Glomerular visceral epithelial cell (primary cell): ENCODE results near the gene UFD1.

Experiments
- DNase-seq: peaks from one replicate; pipeline ENCODE4 v3.0.0-alpha.2; 2016; ENCODE audit errors: extremely low spot score

UFD1 gene

GRCh38 chr22:19470010-19470409 lies 9.0 kb downstream of the UFD1 start:
- DNase-seq = no peak

GRCh38 chr22:19469421-19469820 lies 9.6 kb downstream of the UFD1 start:
- no peak for DNase-seq

- no peak for DNase-seq
Measured at GRCh38 chr22:19467912-19468311, 11.1 kb downstream of the UFD1 start.

GRCh38 chr22:19466848-19467752 lies 11.9 kb downstream of the UFD1 start:
- no peak for DNase-seq

GRCh38 chr22:19466126-19466716 lies 12.8 kb downstream of the UFD1 start:
- DNase-seq = no peak

GRCh38 chr22:19464975-19465374 lies 14.0 kb downstream of the UFD1 start:
- DNase-seq = no peak

GRCh38 chr22:19464546-19464945 lies 14.4 kb downstream of the UFD1 start:
- DNase-seq = no peak

GRCh38 chr22:19463491-19464469 lies 15.2 kb downstream of the UFD1 start:
- DNase-seq = no peak

GRCh38 chr22:19463008-19463407 lies 16.0 kb downstream of the UFD1 start:
- DNase-seq = no peak

GRCh38 chr22:19461506-19461905 lies 17.5 kb downstream of the UFD1 start:
- no peak for DNase-seq

GRCh38 chr22:19460036-19460435 lies 19.0 kb downstream of the UFD1 start:
- no peak for DNase-seq

GRCh38 chr22:19457828-19458428 lies 21.1 kb downstream of the UFD1 start:
- DNase-seq = no peak

GRCh38 chr22:19456541-19456940 lies 22.5 kb downstream of the UFD1 start:
- no peak for DNase-seq

GRCh38 chr22:19455585-19456370 lies 23.2 kb downstream of the UFD1 start:
- DNase-seq = no peak

GRCh38 chr22:19455033-19455432 lies 24.0 kb downstream of the UFD1 start:
- no peak for DNase-seq

GRCh38 chr22:19454156-19454555 lies 24.8 kb downstream of the UFD1 start:
- DNase-seq = no peak

GRCh38 chr22:19453718-19454117 lies 25.3 kb downstream of the UFD1 start:
- no peak for DNase-seq

- DNase-seq = no peak
Measured at GRCh38 chr22:19451570-19451969, 27.4 kb downstream of the UFD1 start.

- no peak for DNase-seq
Measured at GRCh38 chr22:19450363-19451175, 28.4 kb downstream of the UFD1 start.

GRCh38 chr22:19449422-19449767 lies 29.6 kb downstream of the UFD1 start:
- DNase-seq = no peak
